Renal pelvis (tissue), 4 donors: ENCODE data around the gene DCP2. TPM values are rescaled to one million over a fixed set of nuclear protein-coding genes. Genes with fewer than 3 reads are reported as not detected.

ENCODE experiments used
- DNase-seq: peaks from one replicate; pipeline ENCODE4 v3.0.0-alpha.2; 2013
- polyA plus RNA-seq, 3 donors: library from polyadenylated mRNA; unstranded; fragments of 120-200 nt; gene quantifications; one replicate each; pipeline ENCODE4 v1.2.1, GENCODE V29; 2013; ENCODE audit not compliant: insufficient read length in 3 of 3

DCP2 gene
- polyA plus RNA-seq, 3 donors: 30.5 to 38.4 (median 37.9) TPM

GRCh38 chr5:113063927-113064326 lies 87.3 kb downstream of the DCP2 start:
- DNase-seq: no peak

DNA sequence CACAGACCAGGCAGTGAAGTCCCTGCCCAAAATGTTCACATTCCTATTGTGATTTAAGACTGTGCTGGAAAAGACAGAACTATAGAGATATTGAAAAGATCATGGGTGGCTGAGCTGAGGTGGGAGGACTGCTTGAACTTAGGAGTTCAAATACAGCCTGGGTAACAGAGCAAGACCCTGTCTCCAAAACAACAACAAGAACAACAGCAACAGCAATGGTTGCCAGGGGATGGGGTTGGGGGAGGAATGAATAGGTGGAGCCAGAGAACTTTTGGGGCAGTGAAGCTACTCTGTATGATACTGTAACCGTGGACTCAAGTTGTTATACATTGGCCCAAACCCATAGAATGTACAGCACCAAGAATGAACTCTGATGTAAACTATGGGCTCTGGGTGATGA lies 88.2 kb downstream of the DCP2 start:
- no peak for DNase-seq

DNA sequence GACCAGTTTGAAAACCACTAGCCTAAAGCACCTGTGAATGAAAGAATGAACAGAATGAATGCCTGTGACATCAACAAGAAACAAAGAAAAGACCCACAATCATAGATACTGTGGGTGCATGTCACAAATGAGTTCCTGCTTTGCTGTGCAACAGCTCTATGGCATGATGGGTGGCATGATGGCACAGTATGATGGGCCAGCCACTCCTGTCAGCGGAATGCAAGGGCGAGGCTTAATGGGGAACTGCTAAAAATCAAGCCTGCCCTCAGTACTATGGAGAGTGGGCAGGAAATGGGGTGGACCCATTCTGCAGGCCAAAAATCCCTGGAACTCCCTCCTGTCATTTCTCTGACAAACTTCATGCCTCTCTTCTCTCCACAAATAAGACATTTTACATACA lies 89.0 kb downstream of the DCP2 start:
- no peak for DNase-seq

DNA sequence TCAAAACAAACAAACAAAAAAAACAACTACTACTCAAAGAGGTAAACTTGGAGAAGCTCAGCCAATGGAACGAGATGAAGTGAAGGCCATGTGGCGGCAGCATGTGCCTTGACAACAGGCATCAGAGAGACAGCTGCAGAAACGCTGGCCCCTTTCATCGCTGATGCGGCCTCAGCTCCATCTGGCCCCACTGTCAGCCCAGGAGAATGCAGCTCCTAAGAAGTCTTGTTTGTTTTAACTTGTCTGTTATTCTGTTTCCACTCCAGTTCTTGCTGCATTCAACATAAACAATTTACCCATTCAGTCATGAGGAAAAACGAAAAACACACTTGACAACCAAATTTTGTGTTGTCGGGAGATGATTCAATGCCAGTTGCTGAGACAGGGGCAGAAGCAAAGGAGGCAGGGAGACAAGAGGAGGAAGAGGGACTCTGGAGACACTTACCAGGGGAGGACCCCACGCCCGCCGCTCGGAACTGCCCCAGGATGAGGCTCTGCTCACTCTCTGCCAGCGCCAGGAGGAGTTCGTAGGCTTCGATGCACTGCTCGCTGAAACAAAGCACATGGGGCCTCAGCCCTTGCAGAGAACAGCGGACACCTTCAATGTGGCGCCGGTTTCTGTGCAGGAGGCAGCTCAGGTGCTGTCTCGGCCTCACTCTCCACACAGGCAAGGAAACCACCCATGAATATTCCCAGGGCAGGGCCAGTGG lies 91.2 kb downstream of the DCP2 start:
- DNase-seq: no peak

- no peak for DNase-seq
Measured at GRCh38 chr5:113068559-113068958, 92.0 kb downstream of the DCP2 start.

Other genes with a start within 250 kb of the DCP2 start
- 10 to 100 TPM; 30.7 to 32.1 (median 32.0) TPM for gene APC, start 238.9 kb upstream of the DCP2 start, polyA plus RNA-seq
- 10 to 100 TPM; 72.9 to 79.2 (median 74.6) TPM for gene SRP19, start 115.5 kb upstream of the DCP2 start, polyA plus RNA-seq
- gene REEP5, start 54.6 kb upstream of the DCP2 start, polyA plus RNA-seq: 100 to 1,000 TPM in 1 of 3 donors, 10 to 100 TPM in 2; 94.3 to 107 (median 97.3) TPM